Spleen (tissue), 11 donors: Measurements from ENCODE around the gene DCAF6. TPM values are rescaled to one million over a fixed set of nuclear protein-coding genes. Genes with fewer than 3 reads are reported as not detected.

Experiments
- DNase-seq: peaks from one replicate; pipeline ENCODE4 v3.0.0-alpha.2; 2020
- H3K27ac ChIP-seq, 8 donors: fragments of 200-600 bp; sonication (generic) in 7 of 8; 1 replicate in 4 of 8; 2 replicates in 4 of 8; pipeline versions ENCODE4 v1.5.0 to v1.8.0; 2016 to 2021; ENCODE audit warnings: inconsistent platforms in 4 of 8, mild to moderate bottlenecking in 4 of 8, moderate library complexity in 1 of 8
- H3K27me3 ChIP-seq, 7 donors: fragments of 200-600 bp; sonication (generic) in 6 of 7; replicated peaks in 1 of 7; 1 replicate in 4 of 7; 2 replicates in 3 of 7; pipeline versions ENCODE4 v1.5.0 to v1.8.0; 2016 to 2021; ENCODE audit warnings: inconsistent platforms in 3 of 7, mild to moderate bottlenecking in 1 of 7
- H3K36me3 ChIP-seq, 6 donors: fragments of 200-600 bp; sonication (generic) in 5 of 6; 1 replicate in 4 of 6; 2 replicates in 2 of 6; pipeline versions ENCODE4 v1.5.0 to v1.8.0; 2016 to 2021; ENCODE audit warnings: inconsistent platforms in 2 of 6
- H3K4me1 ChIP-seq, 6 donors: fragments of 200-600 bp; sonication (generic) in 5 of 6; 1 replicate in 3 of 6; 2 replicates in 3 of 6; pipeline versions ENCODE4 v1.5.0 to v1.8.0; 2016 to 2021; ENCODE audit warnings: inconsistent platforms in 3 of 6
- H3K4me3 ChIP-seq, 8 donors: fragments of 200-600 bp; sonication (generic) in 7 of 8; 1 replicate in 4 of 8; 2 replicates in 4 of 8; pipeline versions ENCODE4 v1.5.0 to v1.8.0; 2016 to 2021; ENCODE audit warnings: inconsistent platforms in 4 of 8, mild to moderate bottlenecking in 4 of 8, moderate library complexity in 2 of 8
- H3K9me3 ChIP-seq, 8 donors: fragments of 200-600 bp; sonication (generic) in 7 of 8; 1 replicate in 4 of 8; 2 replicates in 4 of 8; pipeline versions ENCODE4 v1.5.0 to v1.8.0; 2016 to 2021; ENCODE audit warnings: inconsistent platforms in 4 of 8
- POLR2A ChIP-seq, 3 donors: fragments of 450-650 bp; IDR thresholded peaks; one replicate each; pipeline ENCODE4 v1.5.1; 2017; ENCODE audit warnings: antibody characterized with exemption in 3 of 3, mild to moderate bottlenecking in 1 of 3
- POLR2AphosphoS5 ChIP-seq, 3 donors: sonication (generic); formaldehyde crosslinking; IDR thresholded peaks; one replicate each; pipeline ENCODE4 v1.5.1; 2017; ENCODE audit warnings: antibody characterized with exemption in 3 of 3
- WGBS, 5 donors: extraction: QIAGEN DNeasy Blood & Tissue Kit in 3 of 5; methylation state at CpG; one replicate each; pipeline versions ENCODE4 v1.1.5 to v1.1.7; 2013 to 2018; 5-methylcytosine and 5-hydroxymethylcytosine counted together
- intact Hi-C: fragments of 100-400 bp; cut with DNase I; formaldehyde crosslinking; loops from one replicate; pipeline ENCODE4 v1.15.0; 2023; ENCODE audit warnings: low total_unique reads
- polyA plus RNA-seq, 3 donors: library from polyadenylated mRNA; stranded (reverse); fragments of 200-250 nt; gene quantifications; one replicate each; pipeline ENCODE4 v1.2.1, GENCODE V29; 2013
- total RNA-seq, 7 donors: library from RNA; depleted of rRNA in 3 of 7; stranded (reverse); fragments of >200 nt in 3 of 7; fragmentation: NEBNext Ultra II Directional in 4 of 7; extraction: Animal tissue kit (Norgen Biotek cat#: 25700) in 4 of 7; gene quantifications; one replicate each; pipeline versions ENCODE4 v1.1.0 to v1.2.1, GENCODE V29; 2016 to 2021
- TF ChIP-seq, protein P1 (sequence below), 11 experiments: fragments of 200-600 bp in 7 of 11; fragments of 450-650 bp in 4 of 11; sonication (generic) in 4 of 11; IDR thresholded peaks in 8 of 11; conservative IDR thresholded peaks in 3 of 11; 1 replicate in 7 of 11; 2 replicates in 4 of 11; pipeline versions ENCODE4 v1.4.0 to v1.8.0; 2016 to 2021; ENCODE audit warnings: antibody characterized with exemption in 11 of 11, inconsistent platforms in 4 of 11, mild to moderate bottlenecking in 1 of 11
- donor health status: healthy with polysubstance abuse.
- donor health status: DM: no; HTN: no; CAD: no; lungs with moderate emphysema.
- donor health status: DM: no; HTN: no; CAD: no.
- donor health status: Bipolar disorder and iron deficiency.
- donor health status: healthy.
- donor health status: DM: no; HTN: no; CAD: no.
- donor health status: DM: yes; HTN: yes; CAD: no.

DCAF6 gene
- total and polyA plus RNA-seq, 10 donors, result 19.2 to 76.6 (median 43.6) TPM

DNA sequence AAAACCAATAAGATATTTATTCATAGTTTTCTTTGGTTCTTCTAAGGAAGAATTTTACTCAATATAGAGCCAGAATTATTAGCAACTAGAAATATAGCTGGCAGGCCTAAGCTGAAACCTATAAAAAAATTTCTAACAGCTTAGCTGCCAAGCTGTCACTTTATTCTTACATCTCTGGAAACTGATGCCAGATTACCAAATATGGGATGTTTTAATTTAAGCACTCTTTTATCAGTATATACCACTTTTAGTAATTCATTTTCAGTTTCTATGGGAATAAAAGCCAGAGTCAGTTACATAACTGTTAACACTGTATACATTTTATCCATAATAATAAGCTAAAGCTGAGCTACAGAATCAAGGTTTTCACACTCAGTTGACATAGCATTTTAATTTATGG lies 69.0 kb downstream of the DCAF6 start:
- no peak for TF ChIP-seq POLR2AphosphoS5 (IDR thresholded peaks at IDR 0.05)
- no peak for TF ChIP-seq POLR2A (IDR thresholded peaks at IDR 0.05)
- TF ChIP-seq, protein P1, sequence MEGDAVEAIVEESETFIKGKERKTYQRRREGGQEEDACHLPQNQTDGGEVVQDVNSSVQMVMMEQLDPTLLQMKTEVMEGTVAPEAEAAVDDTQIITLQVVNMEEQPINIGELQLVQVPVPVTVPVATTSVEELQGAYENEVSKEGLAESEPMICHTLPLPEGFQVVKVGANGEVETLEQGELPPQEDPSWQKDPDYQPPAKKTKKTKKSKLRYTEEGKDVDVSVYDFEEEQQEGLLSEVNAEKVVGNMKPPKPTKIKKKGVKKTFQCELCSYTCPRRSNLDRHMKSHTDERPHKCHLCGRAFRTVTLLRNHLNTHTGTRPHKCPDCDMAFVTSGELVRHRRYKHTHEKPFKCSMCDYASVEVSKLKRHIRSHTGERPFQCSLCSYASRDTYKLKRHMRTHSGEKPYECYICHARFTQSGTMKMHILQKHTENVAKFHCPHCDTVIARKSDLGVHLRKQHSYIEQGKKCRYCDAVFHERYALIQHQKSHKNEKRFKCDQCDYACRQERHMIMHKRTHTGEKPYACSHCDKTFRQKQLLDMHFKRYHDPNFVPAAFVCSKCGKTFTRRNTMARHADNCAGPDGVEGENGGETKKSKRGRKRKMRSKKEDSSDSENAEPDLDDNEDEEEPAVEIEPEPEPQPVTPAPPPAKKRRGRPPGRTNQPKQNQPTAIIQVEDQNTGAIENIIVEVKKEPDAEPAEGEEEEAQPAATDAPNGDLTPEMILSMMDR (IDR thresholded peaks at IDR 0.05 in 8 of 11, conservative IDR thresholded peaks at IDR 0.05 in 3 of 11), result no peak
- peaks cover 0 to 77% (median 15%) of the 10 kb centered on the region in 6 donors for H3K36me3 ChIP-seq
- H3K27me3 ChIP-seq, result no peaks in the 10 kb centered on the region
- no peak for DNase-seq
- H3K27ac ChIP-seq, result no peak overlapping the region
- intact Hi-C loops, result no loop called here
- H3K9me3 ChIP-seq, result no peaks in the 10 kb centered on the region
- H3K4me1 ChIP-seq, result no peaks in the 10 kb centered on the region
- no peak overlapping the region for H3K4me3 ChIP-seq

DNA sequence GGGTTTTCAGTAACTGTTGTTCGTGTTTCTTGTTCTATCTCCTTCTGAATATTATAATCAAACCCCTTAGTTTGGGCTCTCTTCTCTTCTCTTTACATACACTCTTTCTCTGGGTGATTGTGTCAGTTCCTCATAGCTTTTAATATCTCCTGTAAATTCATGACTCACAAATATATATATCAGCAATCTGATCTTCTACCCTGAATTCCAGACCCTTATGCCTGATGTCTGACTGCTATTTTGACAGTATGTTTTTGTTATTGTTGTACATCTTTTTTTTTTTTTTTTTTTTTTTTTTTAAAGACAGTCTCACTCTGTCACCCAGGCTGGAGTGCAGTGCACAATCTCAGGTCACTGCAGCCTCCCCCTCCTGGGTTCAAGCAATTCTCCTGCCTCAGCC lies 71.2 kb downstream of the DCAF6 start:
- no peaks in the 10 kb centered on the region for H3K4me1 ChIP-seq
- H3K27ac ChIP-seq, result no peak overlapping the region
- DNase-seq, result no peak
- TF ChIP-seq POLR2AphosphoS5 (IDR thresholded peaks at IDR 0.05) (no peak), POLR2A (IDR thresholded peaks at IDR 0.05) (no peak)
- TF ChIP-seq, protein P1 (IDR thresholded peaks at IDR 0.05 in 8 of 11, conservative IDR thresholded peaks at IDR 0.05 in 3 of 11), result no peak
- WGBS, 5 donors, result 88 to 100% (median 97%) methylated on average over 1 of the region's 1 CpG
- intact Hi-C loops, result no loop called here
- no peaks in the 10 kb centered on the region for H3K9me3 ChIP-seq
- H3K27me3 ChIP-seq, result no peaks in the 10 kb centered on the region
- peaks cover 0 to 90% (median 15%) of the 10 kb centered on the region in 6 donors for H3K36me3 ChIP-seq
- no peak overlapping the region for H3K4me3 ChIP-seq

DNA sequence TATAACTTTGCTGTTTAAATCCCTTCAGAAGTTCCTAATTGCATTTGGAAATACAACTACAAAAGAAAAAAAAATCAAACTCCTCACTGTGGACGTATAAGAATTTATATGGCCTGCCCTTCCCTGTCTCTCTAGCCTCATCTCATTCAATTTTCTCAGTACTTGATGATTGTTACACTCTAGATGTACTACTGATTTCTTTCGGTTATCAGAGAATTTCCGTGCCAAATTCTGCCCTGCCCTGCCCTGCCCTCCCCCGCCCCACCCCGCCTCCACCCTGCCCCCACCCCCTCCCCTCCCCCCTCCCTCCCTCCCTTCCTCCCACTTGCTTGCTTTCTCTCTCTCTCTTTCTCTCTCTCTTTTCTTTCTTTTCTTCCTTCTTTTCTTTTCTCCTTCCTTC lies 72.1 kb downstream of the DCAF6 start:
- H3K4me1 ChIP-seq, result no peaks in the 10 kb centered on the region
- no peak overlapping the region for H3K4me3 ChIP-seq
- peaks cover 0 to 90% (median 17%) of the 10 kb centered on the region in 6 donors for H3K36me3 ChIP-seq
- 80 to 97% (median 93%) methylated on average over 5 of the region's 5 CpGs for WGBS, 5 donors
- H3K27me3 ChIP-seq, result no peaks in the 10 kb centered on the region
- TF ChIP-seq, protein P1 (IDR thresholded peaks at IDR 0.05 in 8 of 11, conservative IDR thresholded peaks at IDR 0.05 in 3 of 11), result no peak
- intact Hi-C loops, result no loop called here
- no peaks in the 10 kb centered on the region for H3K9me3 ChIP-seq
- H3K27ac ChIP-seq, result no peak overlapping the region
- no peak for DNase-seq

DNA sequence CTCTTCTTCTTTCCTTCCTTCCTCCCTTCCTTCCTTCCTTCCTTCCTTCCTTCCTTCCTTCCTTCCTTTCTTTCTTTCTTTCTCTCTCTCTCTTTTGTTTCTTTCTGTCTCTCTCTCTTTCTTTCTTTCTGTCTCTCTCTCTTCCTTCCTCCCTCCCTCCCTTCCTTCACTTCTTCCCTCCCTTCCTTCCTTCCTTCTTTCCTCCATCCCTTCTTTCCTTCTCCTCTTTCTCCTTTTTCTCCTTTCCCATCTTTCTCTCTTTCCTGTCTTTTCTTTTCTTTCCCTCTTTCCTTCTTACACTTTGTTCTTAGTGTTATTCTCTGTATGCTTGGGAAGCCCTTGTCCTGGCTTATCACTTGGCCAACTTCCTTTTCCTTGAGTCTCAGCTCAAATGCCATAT lies 72.8 kb downstream of the DCAF6 start:
- Histone ChIP-seq H3K27me3 (no peaks in the 10 kb centered on the region), H3K27ac (no peak overlapping the region), H3K9me3 (no peaks in the 10 kb centered on the region), H3K4me1 (no peaks in the 10 kb centered on the region), H3K36me3 (peaks cover 0 to 90% (median 16%) of the 10 kb centered on the region in 6 donors), H3K4me3 (no peak overlapping the region)
- intact Hi-C loops, result no loop called here
- DNase-seq, result no peak
- TF ChIP-seq, protein P1 (IDR thresholded peaks at IDR 0.05 in 8 of 11, conservative IDR thresholded peaks at IDR 0.05 in 3 of 11), result no peak
- TF ChIP-seq POLR2AphosphoS5 (IDR thresholded peaks at IDR 0.05) (no peak), POLR2A (IDR thresholded peaks at IDR 0.05) (no peak)
